ENCODE data around the gene MYO9A. TPM values are rescaled to one million over a fixed set of nuclear protein-coding genes. Genes with fewer than 3 reads are reported as not detected.

MYO9A gene
- total RNA-seq, 4 donors from 2014 or later = 53.2 to 72.7 (median 57.2) TPM

GRCh38 chr15:71800835-71801745 lies 316.9 kb downstream of the MYO9A start:
- TF ChIP-seq, protein P1, sequence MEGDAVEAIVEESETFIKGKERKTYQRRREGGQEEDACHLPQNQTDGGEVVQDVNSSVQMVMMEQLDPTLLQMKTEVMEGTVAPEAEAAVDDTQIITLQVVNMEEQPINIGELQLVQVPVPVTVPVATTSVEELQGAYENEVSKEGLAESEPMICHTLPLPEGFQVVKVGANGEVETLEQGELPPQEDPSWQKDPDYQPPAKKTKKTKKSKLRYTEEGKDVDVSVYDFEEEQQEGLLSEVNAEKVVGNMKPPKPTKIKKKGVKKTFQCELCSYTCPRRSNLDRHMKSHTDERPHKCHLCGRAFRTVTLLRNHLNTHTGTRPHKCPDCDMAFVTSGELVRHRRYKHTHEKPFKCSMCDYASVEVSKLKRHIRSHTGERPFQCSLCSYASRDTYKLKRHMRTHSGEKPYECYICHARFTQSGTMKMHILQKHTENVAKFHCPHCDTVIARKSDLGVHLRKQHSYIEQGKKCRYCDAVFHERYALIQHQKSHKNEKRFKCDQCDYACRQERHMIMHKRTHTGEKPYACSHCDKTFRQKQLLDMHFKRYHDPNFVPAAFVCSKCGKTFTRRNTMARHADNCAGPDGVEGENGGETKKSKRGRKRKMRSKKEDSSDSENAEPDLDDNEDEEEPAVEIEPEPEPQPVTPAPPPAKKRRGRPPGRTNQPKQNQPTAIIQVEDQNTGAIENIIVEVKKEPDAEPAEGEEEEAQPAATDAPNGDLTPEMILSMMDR (IDR thresholded peaks at IDR 0.05; ENCODE audit: low read depth) = no peak

DNA sequence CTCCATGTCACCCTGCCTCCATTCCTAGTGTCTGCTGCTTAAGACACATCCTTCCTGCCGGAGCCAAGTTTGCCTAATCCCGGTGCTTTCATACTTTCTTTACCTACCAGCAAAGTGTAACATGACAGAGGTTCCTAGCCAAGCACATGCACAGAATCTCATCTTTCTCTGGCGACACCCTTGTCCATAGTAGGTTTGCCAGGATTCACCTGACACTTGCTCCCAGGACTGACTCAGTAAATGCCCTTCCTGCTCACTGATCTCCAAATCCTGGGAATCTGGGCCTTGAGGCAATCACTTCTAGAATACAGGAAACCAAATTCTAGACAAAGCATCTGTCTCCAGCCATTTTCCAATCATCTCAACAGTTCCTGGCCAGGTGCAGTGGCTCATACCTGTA lies 317.8 kb downstream of the MYO9A start:
- TF ChIP-seq, protein P1 (IDR thresholded peaks at IDR 0.05; ENCODE audit: low read depth) = no peak

DNA sequence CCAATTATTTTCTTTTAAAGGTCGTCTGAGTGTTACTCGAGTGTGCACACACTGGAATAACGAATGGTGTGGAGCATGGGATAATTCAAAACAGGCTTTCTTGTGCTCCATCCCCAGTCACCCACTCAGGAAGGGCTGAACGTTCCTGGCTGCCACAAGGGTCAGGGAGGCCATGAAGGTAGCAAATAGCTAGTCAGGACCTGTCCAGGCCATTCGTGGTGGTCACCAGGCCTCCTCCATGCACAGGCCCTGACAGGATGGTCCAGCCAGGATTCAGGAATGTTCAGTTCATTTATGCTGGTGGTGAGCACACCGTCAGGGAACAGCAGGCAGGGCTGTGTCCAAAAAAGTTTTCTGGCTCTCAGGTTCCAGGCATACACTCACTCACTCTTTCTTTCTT lies 319.3 kb downstream of the MYO9A start:
- TF ChIP-seq, protein P1 (IDR thresholded peaks at IDR 0.05; ENCODE audit: low read depth) = no peak

DNA sequence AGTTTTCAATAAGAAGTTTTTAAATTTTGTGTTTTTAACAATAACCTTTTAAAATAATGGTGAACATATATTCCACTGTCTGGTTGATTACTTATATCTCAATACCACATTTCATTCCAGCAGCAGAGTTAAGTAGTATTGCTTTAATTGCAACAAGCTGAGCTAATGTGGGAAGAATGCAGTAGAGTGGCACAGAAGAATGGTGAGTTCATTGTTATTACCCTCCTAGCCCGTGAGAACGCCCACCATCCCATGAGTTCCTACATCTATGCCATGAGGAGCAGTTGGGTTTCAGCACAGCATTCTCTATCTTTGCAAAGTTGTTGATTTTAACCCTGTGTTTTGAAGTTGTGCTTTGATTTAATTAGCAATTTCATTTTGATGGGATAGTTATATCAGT lies 325.4 kb downstream of the MYO9A start:
- TF ChIP-seq, protein P1 (IDR thresholded peaks at IDR 0.05; ENCODE audit: low read depth) = no peak

DNA sequence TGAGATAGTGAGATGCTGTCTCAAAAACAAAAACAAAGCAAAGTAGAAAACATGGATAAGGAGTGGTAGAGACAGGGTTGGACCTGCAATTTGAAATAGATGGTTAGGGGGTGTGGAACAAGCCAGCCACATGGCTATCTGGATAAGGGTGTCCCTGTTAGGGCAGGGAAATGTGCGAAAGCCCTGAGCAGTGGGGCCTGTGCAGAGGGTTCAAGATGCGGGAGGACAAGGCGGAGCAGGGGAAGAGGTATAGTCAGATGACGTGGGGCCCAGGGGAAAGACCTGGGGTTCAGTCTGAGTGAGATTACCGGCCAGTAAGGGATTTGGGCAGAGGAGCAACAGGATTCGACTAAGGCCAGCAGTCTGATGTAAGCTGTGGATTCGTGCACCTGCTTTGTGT lies 326.0 kb downstream of the MYO9A start:
- TF ChIP-seq, protein P1 (IDR thresholded peaks at IDR 0.05; ENCODE audit: low read depth) = no peak

- TF ChIP-seq, protein P1 (IDR thresholded peaks at IDR 0.05; ENCODE audit: low read depth) = no peak
These were observed 327.9 kb downstream of the MYO9A start for GRCh38 chr15:71790081-71790480.

DNA sequence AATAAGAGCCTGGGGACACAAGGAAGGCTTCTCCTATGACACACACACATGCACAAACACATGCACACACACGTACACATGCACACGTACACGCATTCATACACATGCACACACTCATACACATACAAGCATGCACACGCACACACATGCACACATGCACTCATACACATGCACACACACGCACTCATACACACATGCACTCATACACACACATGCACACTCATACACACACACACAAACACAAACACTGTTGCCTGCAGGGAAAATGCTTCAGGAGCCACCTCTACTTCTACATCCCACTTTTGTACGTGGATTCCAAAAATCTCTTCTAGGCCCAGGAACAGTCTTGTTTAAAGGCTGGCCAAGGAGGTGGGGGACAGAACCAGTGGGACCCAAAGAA lies 328.3 kb downstream of the MYO9A start:
- TF ChIP-seq, protein P1 (IDR thresholded peaks at IDR 0.05; ENCODE audit: low read depth) = no peak

Measured in subcutaneous adipose tissue (tissue), 4 donors.